Hematopoietic multipotent progenitor cell treated with erythropoietin and hydrocortisone succinate and interleukin-3 and kit ligand, for 4 days (in vitro differentiated cells): ENCODE results near the gene ARHGDIA.
"Not testable (repeated sequence)": the region's sequence is repeated elsewhere in the genome, so short reads cannot be mapped to it uniquely, and the experiment has no call there.

ENCODE experiments used
- DNase-seq: peaks from one replicate; pipeline ENCODE4 v3.0.0-alpha.2; 2015

Gene ARHGDIA

GRCh38 chr17:81840826-81841778 is 30.0 kb downstream of the ARHGDIA start:
- peak; percentile 46 for DNase-seq

GRCh38 chr17:81840059-81840458 is 31.1 kb downstream of the ARHGDIA start:
- not testable (repeated sequence) for DNase-seq

GRCh38 chr17:81839301-81839700 is 31.8 kb downstream of the ARHGDIA start:
- DNase-seq = no peak

GRCh38 chr17:81838753-81839255 is 32.3 kb downstream of the ARHGDIA start:
- DNase-seq = no peak

- peak; percentile 90 for DNase-seq
Observed at GRCh38 chr17:81837641-81838040, 33.5 kb downstream of the ARHGDIA start.

GRCh38 chr17:81834831-81835267 is 36.3 kb downstream of the ARHGDIA start, which contains the start of gene PPP1R27:
TSS of gene PPP1R27 (minus strand) at chr17:81835050. CDS start at chr17:81834953, 97 bp downstream.
- DNase-seq = no peak

GRCh38 chr17:81833921-81834830 is 37.0 kb downstream of the ARHGDIA start:
- no peak for DNase-seq

GRCh38 chr17:81833160-81833920 is 37.8 kb downstream of the ARHGDIA start, which contains the start of gene MCRIP1:
TSS of gene MCRIP1 (minus strand) at chr17:81833291. CDS start at chr17:81824506, 8,785 bp downstream.
- DNase-seq = peak; percentile 98

- peak; percentile 64 for DNase-seq
Observed at GRCh38 chr17:81832608-81833159, 38.5 kb downstream of the ARHGDIA start.

GRCh38 chr17:81831957-81832607 is 39.1 kb downstream of the ARHGDIA start:
- peak; percentile 84 for DNase-seq

- DNase-seq = peak; percentile 85
Observed at GRCh38 chr17:81831563-81831956, 39.6 kb downstream of the ARHGDIA start.

- no peak for DNase-seq
Observed at GRCh38 chr17:81829858-81830257, 41.3 kb downstream of the ARHGDIA start.

- DNase-seq = no peak
Observed at GRCh38 chr17:81828656-81829055, 42.5 kb downstream of the ARHGDIA start.

GRCh38 chr17:81825841-81826466 is 45.2 kb downstream of the ARHGDIA start:
- DNase-seq = no peak

GRCh38 chr17:81824595-81824994 is 46.5 kb downstream of the ARHGDIA start:
- no peak for DNase-seq

- no peak for DNase-seq
Observed at GRCh38 chr17:81823820-81824550, 47.2 kb downstream of the ARHGDIA start.

GRCh38 chr17:81822996-81823819 is 47.9 kb downstream of the ARHGDIA start:
- no peak for DNase-seq

- DNase-seq = no peak
Observed at GRCh38 chr17:81822312-81822637, 48.9 kb downstream of the ARHGDIA start.

GRCh38 chr17:81821603-81822311 is 49.4 kb downstream of the ARHGDIA start:
- peak; percentile 86 for DNase-seq
